ENCODE results near the gene CCL27.

The CCL27 gene

DNA sequence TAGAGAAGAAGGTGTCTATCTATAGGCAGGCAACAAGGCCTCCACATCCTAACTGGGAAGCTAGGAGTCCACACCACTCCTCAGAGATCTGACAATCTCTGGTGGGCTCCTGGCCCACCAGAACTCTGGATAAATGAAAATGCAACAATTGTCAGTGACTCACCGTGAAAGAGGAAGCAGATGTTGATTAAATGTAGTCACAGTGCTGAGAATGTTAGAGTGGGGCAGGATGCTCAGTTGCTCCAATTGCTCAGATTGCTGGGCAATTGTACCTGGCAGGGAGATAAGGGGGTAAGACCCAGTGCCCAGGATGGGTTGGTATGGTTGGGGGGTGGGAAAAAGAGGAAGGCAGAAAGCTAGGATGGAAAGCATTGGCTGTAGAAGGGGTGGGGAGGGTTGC is 24.3 kb upstream of the CCL27 start:
- H2BK5ac ChIP-seq (ENCODE audit: low read length): no peak overlapping the region
- no peak for DNase-seq
- no peak overlapping the region for H3K23ac ChIP-seq (ENCODE audit: low read length)
- no peak overlapping the region for H4K5ac ChIP-seq (ENCODE audit: low read length)
- H3K27me3 ChIP-seq (ENCODE audit: insufficient read depth, low read length, poor library complexity): no peaks in the 10 kb centered on the region
- no peaks in the 10 kb centered on the region for H3K79me2 ChIP-seq (ENCODE audit: control insufficient read depth, insufficient read depth, low read length)
- H2BK15ac ChIP-seq (replicated peaks; ENCODE audit: low read depth): no peak overlapping the region
- H3K4me3 ChIP-seq (ENCODE audit: low read length): no peak overlapping the region
- H3K4me2 ChIP-seq (ENCODE audit: low read length): no peak overlapping the region
- no peaks in the 10 kb centered on the region for H3K79me1 ChIP-seq (ENCODE audit: low read length)
- H3K27ac ChIP-seq (ENCODE audit: low read depth, low read length): no peak overlapping the region
- WGBS (ENCODE audit: extremely low coverage, insufficient coverage, low lambda C conversion rate): no CpG with 5 or more reads among the region's 1 CpG
- H3K36me3 ChIP-seq (ENCODE audit: control insufficient read depth, insufficient read depth, low read length): no peaks in the 10 kb centered on the region
- H2BK120ac ChIP-seq (ENCODE audit: low read depth, low read length): no peak overlapping the region
- H3K4ac ChIP-seq (ENCODE audit: low read depth, low read length): no peak overlapping the region
- H4K8ac ChIP-seq (ENCODE audit: low read depth, low read length): no peak overlapping the region
- H3K56ac ChIP-seq (ENCODE audit: low read length): no peak overlapping the region
- no peak overlapping the region for H2AK5ac ChIP-seq (ENCODE audit: low read length)
- H3K9ac ChIP-seq (ENCODE audit: low read length): no peak overlapping the region
- H3K4me1 ChIP-seq (ENCODE audit: control insufficient read depth, low read depth, low read length): no peaks in the 10 kb centered on the region
- H3K18ac ChIP-seq (ENCODE audit: low read length): no peak overlapping the region

DNA sequence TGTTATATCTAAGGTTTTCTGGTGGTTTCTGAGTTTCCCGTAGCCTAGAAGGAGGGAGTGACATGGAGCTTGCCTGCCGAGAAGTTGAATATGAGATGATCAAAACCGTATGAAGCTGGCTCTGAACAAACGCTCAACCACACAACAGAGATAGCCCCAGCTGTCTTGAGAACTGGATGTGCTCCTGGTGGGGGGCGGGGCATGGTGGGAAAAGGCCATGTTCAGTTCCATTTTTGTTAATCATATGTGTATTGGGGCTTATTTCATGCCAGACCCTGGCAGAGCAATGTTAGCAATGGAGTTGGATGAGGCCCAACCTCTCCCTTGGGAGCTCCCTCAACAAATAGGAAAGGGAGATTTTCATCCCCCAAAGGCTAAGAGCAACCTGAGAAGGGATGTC is 23.8 kb upstream of the CCL27 start:
- Histone ChIP-seq H3K27ac (ENCODE audit: low read depth, low read length) (no peak overlapping the region), H3K9ac (ENCODE audit: low read length) (no peak overlapping the region), H3K23ac (ENCODE audit: low read length) (no peak overlapping the region), H4K8ac (ENCODE audit: low read depth, low read length) (no peak overlapping the region), H4K5ac (ENCODE audit: low read length) (no peak overlapping the region), H3K27me3 (ENCODE audit: insufficient read depth, low read length, poor library complexity) (no peaks in the 10 kb centered on the region), H3K4ac (ENCODE audit: low read depth, low read length) (no peak overlapping the region), H2BK120ac (ENCODE audit: low read depth, low read length) (no peak overlapping the region), H3K18ac (ENCODE audit: low read length) (no peak overlapping the region), H2AK5ac (ENCODE audit: low read length) (no peak overlapping the region), H3K4me2 (ENCODE audit: low read length) (no peak overlapping the region), H3K36me3 (ENCODE audit: control insufficient read depth, insufficient read depth, low read length) (no peaks in the 10 kb centered on the region), H3K56ac (ENCODE audit: low read length) (no peak overlapping the region), H2BK15ac (replicated peaks; ENCODE audit: low read depth) (no peak overlapping the region), H3K4me1 (ENCODE audit: control insufficient read depth, low read depth, low read length) (no peaks in the 10 kb centered on the region), H3K79me2 (ENCODE audit: control insufficient read depth, insufficient read depth, low read length) (no peaks in the 10 kb centered on the region), H3K79me1 (ENCODE audit: low read length) (no peaks in the 10 kb centered on the region), H3K4me3 (ENCODE audit: low read length) (no peak overlapping the region), H2BK5ac (ENCODE audit: low read length) (no peak overlapping the region)
- WGBS (ENCODE audit: extremely low coverage, insufficient coverage, low lambda C conversion rate): no CpG with 5 or more reads among the region's 5 CpGs
- DNase-seq: no peak

DNA sequence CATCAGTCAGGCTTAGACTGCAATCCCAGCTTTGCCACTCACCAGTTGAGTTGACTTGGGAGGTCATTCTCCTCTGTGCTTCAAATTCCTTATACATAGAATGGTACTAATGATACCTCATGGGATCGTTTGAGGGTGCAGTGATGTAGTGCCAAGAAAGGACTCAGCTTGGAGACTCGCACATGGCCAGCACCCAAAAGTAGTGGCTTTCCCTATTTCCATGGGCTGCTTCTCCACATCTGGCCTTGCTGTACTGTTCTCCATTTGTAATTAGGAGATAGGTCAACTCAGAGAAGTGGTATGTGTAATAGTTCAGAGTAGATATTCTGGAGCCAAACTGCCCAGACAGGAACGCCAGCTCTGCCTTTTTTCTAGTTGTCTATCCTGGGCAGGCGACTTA is 23.1 kb upstream of the CCL27 start:
- H3K18ac ChIP-seq (ENCODE audit: low read length): no peak overlapping the region
- no peak overlapping the region for H2BK5ac ChIP-seq (ENCODE audit: low read length)
- H3K56ac ChIP-seq (ENCODE audit: low read length): no peak overlapping the region
- H3K27ac ChIP-seq (ENCODE audit: low read depth, low read length): no peak overlapping the region
- H2AK5ac ChIP-seq (ENCODE audit: low read length): no peak overlapping the region
- no CpG with 5 or more reads among the region's 4 CpGs for WGBS (ENCODE audit: extremely low coverage, insufficient coverage, low lambda C conversion rate)
- H4K5ac ChIP-seq (ENCODE audit: low read length): no peak overlapping the region
- H3K4me3 ChIP-seq (ENCODE audit: low read length): no peak overlapping the region
- H4K8ac ChIP-seq (ENCODE audit: low read depth, low read length): no peak overlapping the region
- no peaks in the 10 kb centered on the region for H3K36me3 ChIP-seq (ENCODE audit: control insufficient read depth, insufficient read depth, low read length)
- H3K9ac ChIP-seq (ENCODE audit: low read length): no peak overlapping the region
- H2BK120ac ChIP-seq (ENCODE audit: low read depth, low read length): no peak overlapping the region
- H3K23ac ChIP-seq (ENCODE audit: low read length): no peak overlapping the region
- no peak overlapping the region for H2BK15ac ChIP-seq (replicated peaks; ENCODE audit: low read depth)
- no peaks in the 10 kb centered on the region for H3K79me1 ChIP-seq (ENCODE audit: low read length)
- DNase-seq: no peak
- no peak overlapping the region for H3K4me2 ChIP-seq (ENCODE audit: low read length)
- H3K4ac ChIP-seq (ENCODE audit: low read depth, low read length): no peak overlapping the region
- no peaks in the 10 kb centered on the region for H3K27me3 ChIP-seq (ENCODE audit: insufficient read depth, low read length, poor library complexity)
- H3K4me1 ChIP-seq (ENCODE audit: control insufficient read depth, low read depth, low read length): no peaks in the 10 kb centered on the region
- H3K79me2 ChIP-seq (ENCODE audit: control insufficient read depth, insufficient read depth, low read length): no peaks in the 10 kb centered on the region

DNA sequence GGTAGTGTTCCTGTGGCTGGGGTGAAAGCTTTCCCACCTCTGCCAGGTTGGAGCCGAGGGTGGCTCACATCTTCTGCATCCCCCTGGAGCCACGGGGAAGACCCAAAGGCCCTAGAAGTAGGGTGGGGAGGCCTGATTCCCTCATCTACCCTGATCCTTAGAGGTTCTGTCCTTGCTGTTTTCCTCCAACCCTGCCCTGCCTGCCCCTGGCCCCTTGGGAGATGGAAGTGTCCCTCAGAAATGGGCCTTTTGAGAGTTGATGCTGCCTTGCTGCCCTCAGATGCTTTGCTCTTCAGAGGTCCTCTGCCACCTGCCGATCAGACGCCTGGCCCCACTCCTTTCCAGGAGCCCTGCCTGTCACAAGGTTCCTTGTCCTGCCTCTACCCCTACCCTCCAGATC is 22.4 kb upstream of the CCL27 start:
- Histone ChIP-seq H3K56ac (ENCODE audit: low read length) (no peak overlapping the region), H3K18ac (ENCODE audit: low read length) (no peak overlapping the region), H2AK5ac (ENCODE audit: low read length) (no peak overlapping the region), H3K4me2 (ENCODE audit: low read length) (no peak overlapping the region), H2BK15ac (replicated peaks; ENCODE audit: low read depth) (no peak overlapping the region), H2BK5ac (ENCODE audit: low read length) (no peak overlapping the region), H3K23ac (ENCODE audit: low read length) (no peak overlapping the region), H4K8ac (ENCODE audit: low read depth, low read length) (no peak overlapping the region), H3K27me3 (ENCODE audit: insufficient read depth, low read length, poor library complexity) (no peaks in the 10 kb centered on the region), H3K79me2 (ENCODE audit: control insufficient read depth, insufficient read depth, low read length) (no peaks in the 10 kb centered on the region), H3K4me3 (ENCODE audit: low read length) (no peak overlapping the region), H3K4me1 (ENCODE audit: control insufficient read depth, low read depth, low read length) (no peaks in the 10 kb centered on the region), H3K27ac (ENCODE audit: low read depth, low read length) (no peak overlapping the region), H3K36me3 (ENCODE audit: control insufficient read depth, insufficient read depth, low read length) (no peaks in the 10 kb centered on the region), H3K79me1 (ENCODE audit: low read length) (no peaks in the 10 kb centered on the region), H2BK120ac (ENCODE audit: low read depth, low read length) (no peak overlapping the region), H3K9ac (ENCODE audit: low read length) (no peak overlapping the region), H3K4ac (ENCODE audit: low read depth, low read length) (no peak overlapping the region), H4K5ac (ENCODE audit: low read length) (no peak overlapping the region)
- DNase-seq: no peak
- no CpG with 5 or more reads among the region's 4 CpGs for WGBS (ENCODE audit: extremely low coverage, insufficient coverage, low lambda C conversion rate)

DNA sequence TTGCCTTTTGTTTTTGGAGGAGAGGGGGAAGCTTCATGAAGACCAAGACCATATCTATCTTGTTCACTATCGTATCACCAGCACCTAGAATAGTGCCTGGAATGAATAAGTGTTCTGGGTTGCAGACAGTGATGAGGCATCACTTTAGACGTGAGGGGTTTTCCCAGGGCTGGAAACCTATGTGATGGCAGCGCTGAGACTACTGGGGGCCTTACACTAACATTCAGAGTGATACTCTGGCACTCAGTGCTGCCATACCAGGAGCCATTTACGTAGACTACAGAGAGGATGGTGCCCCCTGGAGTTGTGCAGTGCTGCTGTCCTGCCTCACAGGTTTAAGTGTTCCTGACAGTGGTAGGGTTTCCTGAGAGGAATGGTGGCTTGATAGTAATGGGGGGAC is 21.7 kb upstream of the CCL27 start:
- Histone ChIP-seq H3K56ac (ENCODE audit: low read length) (no peak overlapping the region), H2BK120ac (ENCODE audit: low read depth, low read length) (no peak overlapping the region), H3K18ac (ENCODE audit: low read length) (no peak overlapping the region), H3K27me3 (ENCODE audit: insufficient read depth, low read length, poor library complexity) (no peaks in the 10 kb centered on the region), H2BK15ac (replicated peaks; ENCODE audit: low read depth) (no peak overlapping the region), H4K8ac (ENCODE audit: low read depth, low read length) (no peak overlapping the region), H3K4me3 (ENCODE audit: low read length) (no peak overlapping the region), H2BK5ac (ENCODE audit: low read length) (no peak overlapping the region), H3K4ac (ENCODE audit: low read depth, low read length) (no peak overlapping the region), H2AK5ac (ENCODE audit: low read length) (no peak overlapping the region), H3K4me2 (ENCODE audit: low read length) (no peak overlapping the region), H3K27ac (ENCODE audit: low read depth, low read length) (no peak overlapping the region), H3K79me2 (ENCODE audit: control insufficient read depth, insufficient read depth, low read length) (no peaks in the 10 kb centered on the region), H3K36me3 (ENCODE audit: control insufficient read depth, insufficient read depth, low read length) (no peaks in the 10 kb centered on the region), H3K23ac (ENCODE audit: low read length) (no peak overlapping the region), H3K9ac (ENCODE audit: low read length) (no peak overlapping the region), H3K4me1 (ENCODE audit: control insufficient read depth, low read depth, low read length) (no peaks in the 10 kb centered on the region), H3K79me1 (ENCODE audit: low read length) (no peaks in the 10 kb centered on the region), H4K5ac (ENCODE audit: low read length) (no peak overlapping the region)
- WGBS (ENCODE audit: extremely low coverage, insufficient coverage, low lambda C conversion rate): no CpG with 5 or more reads among the region's 4 CpGs
- no peak for DNase-seq

DNA sequence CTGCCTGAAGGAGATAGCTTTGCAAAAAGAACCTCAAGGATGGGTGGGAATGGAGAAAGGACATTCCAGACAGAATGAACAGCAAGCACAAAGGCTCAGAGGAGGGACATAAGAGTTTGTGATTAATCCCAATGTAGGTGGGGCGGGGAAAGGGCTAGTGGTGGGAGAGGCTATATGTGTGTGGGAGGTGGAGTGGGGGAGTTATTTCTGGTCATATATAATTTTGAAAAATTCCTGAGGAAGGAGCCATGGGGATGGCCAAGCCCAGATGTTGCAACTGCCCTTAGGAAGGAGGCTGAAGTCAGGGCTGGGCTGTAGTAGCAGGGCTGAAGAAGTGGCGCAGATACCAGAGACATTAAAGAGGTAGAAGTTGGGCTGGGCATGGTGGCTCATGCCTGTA is 13.4 kb upstream of the CCL27 start:
- Histone ChIP-seq H4K8ac (ENCODE audit: low read depth, low read length) (no peak overlapping the region), H3K79me2 (ENCODE audit: control insufficient read depth, insufficient read depth, low read length) (no peaks in the 10 kb centered on the region), H3K18ac (ENCODE audit: low read length) (no peak overlapping the region), H3K79me1 (ENCODE audit: low read length) (no peaks in the 10 kb centered on the region), H3K4me2 (ENCODE audit: low read length) (no peak overlapping the region), H2BK15ac (replicated peaks; ENCODE audit: low read depth) (no peak overlapping the region), H3K27ac (ENCODE audit: low read depth, low read length) (no peak overlapping the region), H4K5ac (ENCODE audit: low read length) (no peak overlapping the region), H3K56ac (ENCODE audit: low read length) (no peak overlapping the region), H3K4me1 (ENCODE audit: control insufficient read depth, low read depth, low read length) (no peaks in the 10 kb centered on the region), H3K9ac (ENCODE audit: low read length) (no peak overlapping the region), H3K27me3 (ENCODE audit: insufficient read depth, low read length, poor library complexity) (no peaks in the 10 kb centered on the region), H3K4ac (ENCODE audit: low read depth, low read length) (no peak overlapping the region), H2BK5ac (ENCODE audit: low read length) (no peak overlapping the region), H3K36me3 (ENCODE audit: control insufficient read depth, insufficient read depth, low read length) (no peaks in the 10 kb centered on the region), H2AK5ac (ENCODE audit: low read length) (no peak overlapping the region), H3K23ac (ENCODE audit: low read length) (no peak overlapping the region), H3K4me3 (ENCODE audit: low read length) (no peak overlapping the region), H2BK120ac (ENCODE audit: low read depth, low read length) (no peak overlapping the region)
- DNase-seq: no peak
- WGBS (ENCODE audit: extremely low coverage, insufficient coverage, low lambda C conversion rate): no CpG with 5 or more reads among the region's 2 CpGs

Measured in mesendoderm (in vitro differentiated cells).